KMS-11 (cell line): ENCODE results near the gene PRDM16.

Experiments
- H2AFZ ChIP-seq: fragments of 200-600 bp; sonication (generic); 2 replicates; pipeline ENCODE4 v1.6.1; 2016; ENCODE audit warnings: antibody characterized with exemption, mixed run types, low read depth
- H3K27ac ChIP-seq: fragments of 200-600 bp; sonication (generic); 2 replicates; pipeline ENCODE4 v1.6.1; 2016; ENCODE audit warnings: mild to moderate bottlenecking, mixed run types
- H3K27me3 ChIP-seq: fragments of 200-600 bp; sonication (generic); 2 replicates; pipeline ENCODE4 v1.6.1; 2017; ENCODE audit warnings: mild to moderate bottlenecking, low read depth, mixed run types, moderate library complexity; ENCODE audit not compliant: insufficient read depth
- H3K36me3 ChIP-seq: fragments of 200-600 bp; sonication (generic); 2 replicates; pipeline ENCODE4 v1.6.1; 2017; ENCODE audit warnings: mild to moderate bottlenecking, mixed run types; ENCODE audit not compliant: insufficient read depth
- H3K4me1 ChIP-seq: fragments of 200-600 bp; sonication (generic); 2 replicates; pipeline ENCODE4 v1.6.1; 2016; ENCODE audit warnings: mild to moderate bottlenecking, low read depth, mixed run types; ENCODE audit not compliant: poor library complexity, severe bottlenecking
- H3K4me2 ChIP-seq: fragments of 200-600 bp; sonication (generic); 2 replicates; pipeline ENCODE4 v1.7.0; 2016; ENCODE audit warnings: mild to moderate bottlenecking, mixed run types
- H3K4me3 ChIP-seq: fragments of 200-600 bp; sonication (generic); IDR thresholded peaks from 2 replicates; pipeline ENCODE4 v1.6.1; 2017; ENCODE audit warnings: low read depth, low read length, mixed read lengths; ENCODE audit not compliant: insufficient read depth
- H3K79me2 ChIP-seq: fragments of 200-600 bp; sonication (generic); 2 replicates; pipeline ENCODE4 v1.6.1; 2016; ENCODE audit warnings: low read depth, mixed run types; ENCODE audit not compliant: insufficient read depth
- H3K9ac ChIP-seq: fragments of 200-600 bp; sonication (generic); 2 replicates; pipeline ENCODE4 v1.6.1; 2016; ENCODE audit warnings: mild to moderate bottlenecking, mixed run types
- H4K20me1 ChIP-seq: fragments of 200-600 bp; sonication (generic); 2 replicates; pipeline ENCODE4 v1.6.1; 2016; ENCODE audit warnings: mild to moderate bottlenecking, mixed run types; ENCODE audit not compliant: insufficient read depth
- TF ChIP-seq, protein P1 (sequence below): fragments of 200-600 bp; sonication (generic); conservative IDR thresholded peaks from 2 replicates; pipeline ENCODE4 v1.6.1; 2017; ENCODE audit warnings: low read depth, mild to moderate bottlenecking, antibody characterized with exemption, low read length, moderate library complexity, mixed read lengths

The PRDM16 gene

GRCh38 chr1:3234281-3234680, 165.3 kb downstream of the PRDM16 start:
- Histone ChIP-seq H3K4me3 (no peak overlapping the region), H3K36me3 (no peaks in the 10 kb centered on the region), H3K79me2 (no peaks in the 10 kb centered on the region), H2AFZ (no peak overlapping the region), H3K27me3 (peaks cover 79% of the 10 kb centered on the region), H3K4me1 (no peaks in the 10 kb centered on the region), H3K9ac (no peak overlapping the region), H4K20me1 (no peaks in the 10 kb centered on the region), H3K27ac (no peak overlapping the region), H3K4me2 (no peak overlapping the region)
- TF ChIP-seq, protein P1, sequence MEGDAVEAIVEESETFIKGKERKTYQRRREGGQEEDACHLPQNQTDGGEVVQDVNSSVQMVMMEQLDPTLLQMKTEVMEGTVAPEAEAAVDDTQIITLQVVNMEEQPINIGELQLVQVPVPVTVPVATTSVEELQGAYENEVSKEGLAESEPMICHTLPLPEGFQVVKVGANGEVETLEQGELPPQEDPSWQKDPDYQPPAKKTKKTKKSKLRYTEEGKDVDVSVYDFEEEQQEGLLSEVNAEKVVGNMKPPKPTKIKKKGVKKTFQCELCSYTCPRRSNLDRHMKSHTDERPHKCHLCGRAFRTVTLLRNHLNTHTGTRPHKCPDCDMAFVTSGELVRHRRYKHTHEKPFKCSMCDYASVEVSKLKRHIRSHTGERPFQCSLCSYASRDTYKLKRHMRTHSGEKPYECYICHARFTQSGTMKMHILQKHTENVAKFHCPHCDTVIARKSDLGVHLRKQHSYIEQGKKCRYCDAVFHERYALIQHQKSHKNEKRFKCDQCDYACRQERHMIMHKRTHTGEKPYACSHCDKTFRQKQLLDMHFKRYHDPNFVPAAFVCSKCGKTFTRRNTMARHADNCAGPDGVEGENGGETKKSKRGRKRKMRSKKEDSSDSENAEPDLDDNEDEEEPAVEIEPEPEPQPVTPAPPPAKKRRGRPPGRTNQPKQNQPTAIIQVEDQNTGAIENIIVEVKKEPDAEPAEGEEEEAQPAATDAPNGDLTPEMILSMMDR = no peak

DNA sequence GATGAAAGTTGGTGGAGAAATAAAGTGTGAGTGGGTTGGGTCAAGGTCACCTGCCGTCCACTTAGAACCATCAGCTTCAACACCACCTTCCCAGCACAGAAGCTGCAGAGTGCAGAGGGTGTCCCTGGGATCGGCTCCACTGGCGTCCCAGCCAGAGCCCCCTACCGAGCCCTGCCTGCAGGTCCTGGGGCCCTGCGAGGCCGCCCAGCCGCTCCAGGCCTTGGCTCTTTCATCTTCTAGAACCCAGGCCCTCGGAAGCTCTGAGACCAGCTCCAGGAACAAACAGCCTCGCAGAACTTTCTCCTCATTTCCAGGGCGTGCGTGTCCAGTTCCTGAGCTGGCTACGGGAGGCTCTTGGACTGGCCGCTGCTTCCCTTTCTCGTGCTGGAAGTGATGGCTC, 166.0 kb downstream of the PRDM16 start:
- H3K27me3 ChIP-seq = peaks cover 77% of the 10 kb centered on the region
- no peak overlapping the region for H2AFZ ChIP-seq
- no peak overlapping the region for H3K4me3 ChIP-seq
- no peaks in the 10 kb centered on the region for H3K79me2 ChIP-seq
- TF ChIP-seq, protein P1 = no peak
- H3K36me3 ChIP-seq = no peaks in the 10 kb centered on the region
- H3K9ac ChIP-seq = no peak overlapping the region
- no peaks in the 10 kb centered on the region for H4K20me1 ChIP-seq
- H3K27ac ChIP-seq = no peak overlapping the region
- H3K4me1 ChIP-seq = no peaks in the 10 kb centered on the region
- H3K4me2 ChIP-seq = no peak overlapping the region

GRCh38 chr1:3235496-3235895, 166.5 kb downstream of the PRDM16 start:
- H3K27ac ChIP-seq = no peak overlapping the region
- no peaks in the 10 kb centered on the region for H4K20me1 ChIP-seq
- no peak overlapping the region for H3K4me2 ChIP-seq
- no peaks in the 10 kb centered on the region for H3K4me1 ChIP-seq
- H2AFZ ChIP-seq = no peak overlapping the region
- H3K36me3 ChIP-seq = no peaks in the 10 kb centered on the region
- TF ChIP-seq, protein P1 = no peak
- no peak overlapping the region for H3K4me3 ChIP-seq
- no peak overlapping the region for H3K9ac ChIP-seq
- no peaks in the 10 kb centered on the region for H3K79me2 ChIP-seq
- peaks cover 77% of the 10 kb centered on the region for H3K27me3 ChIP-seq

GRCh38 chr1:3236361-3236760, 167.4 kb downstream of the PRDM16 start:
- no peaks in the 10 kb centered on the region for H4K20me1 ChIP-seq
- no peaks in the 10 kb centered on the region for H3K36me3 ChIP-seq
- H3K79me2 ChIP-seq = no peaks in the 10 kb centered on the region
- no peak overlapping the region for H3K9ac ChIP-seq
- peaks cover 77% of the 10 kb centered on the region for H3K27me3 ChIP-seq
- no peak overlapping the region for H3K4me2 ChIP-seq
- H2AFZ ChIP-seq = no peak overlapping the region
- H3K4me1 ChIP-seq = no peaks in the 10 kb centered on the region
- no peak overlapping the region for H3K27ac ChIP-seq
- TF ChIP-seq, protein P1 = no peak
- H3K4me3 ChIP-seq = no peak overlapping the region
